Muscle layer of duodenum (tissue), 2 donors: ENCODE data around the gene SNX25.

ENCODE experiments used
- H3K27ac ChIP-seq: one replicate; pipeline ENCODE4 v1.7.0; 2013; ENCODE audit warnings: mild to moderate bottlenecking, low read length
- H3K27me3 ChIP-seq: one replicate; pipeline ENCODE4 v1.7.0; 2013; ENCODE audit warnings: low read depth, mild to moderate bottlenecking, control low read depth, low read length
- H3K36me3 ChIP-seq, 2 donors: one replicate each; pipeline ENCODE4 v1.7.0; 2013; ENCODE audit warnings: low read length in 2 of 2, control low read depth in 1 of 2, mild to moderate bottlenecking in 1 of 2; ENCODE audit not compliant: insufficient read depth in 2 of 2, control insufficient read depth in 1 of 2
- H3K4me1 ChIP-seq, 2 donors: one replicate each; pipeline ENCODE4 v1.7.0; 2013; ENCODE audit warnings: low read length in 2 of 2, mild to moderate bottlenecking in 2 of 2, control low read depth in 1 of 2, moderate library complexity in 1 of 2; ENCODE audit not compliant: insufficient read depth in 2 of 2, control insufficient read depth in 1 of 2
- H3K4me3 ChIP-seq, 2 donors: one replicate each; pipeline ENCODE4 v1.7.0; 2013; ENCODE audit warnings: low read length in 2 of 2, low read depth in 1 of 2, mild to moderate bottlenecking in 1 of 2
- H3K9me3 ChIP-seq, 2 donors: one replicate each; pipeline ENCODE4 v1.7.0; 2013; ENCODE audit warnings: low read length in 2 of 2, control low read depth in 1 of 2, mild to moderate bottlenecking in 1 of 2; ENCODE audit not compliant: control insufficient read depth in 1 of 2
- donor health status: healthy.

SNX25 gene

DNA sequence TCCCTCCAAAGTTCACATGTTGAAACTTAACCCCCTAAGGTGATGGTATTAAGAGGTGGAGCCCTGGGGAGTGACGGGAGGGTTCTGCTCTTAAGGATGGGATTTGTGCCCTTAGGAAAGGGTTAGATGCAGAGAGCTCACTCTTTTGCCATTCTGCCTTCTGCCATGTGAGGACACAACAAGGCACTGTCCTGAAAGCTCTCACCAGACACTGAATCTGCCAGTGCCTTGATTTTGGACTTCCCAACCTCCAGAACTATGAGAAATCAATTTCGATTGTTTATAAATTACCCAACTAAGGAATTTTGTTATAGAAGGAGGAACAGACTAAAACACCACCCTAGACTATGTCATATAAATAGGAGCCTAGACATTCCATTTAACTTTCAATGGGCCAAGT is 174.7 kb downstream of the SNX25 start:
- H3K27ac ChIP-seq = no peak overlapping the region
- H3K4me1 ChIP-seq = no peaks in the 10 kb centered on the region
- peaks cover 0 to 4% of the 10 kb centered on the region in 2 donors for H3K9me3 ChIP-seq
- H3K4me3 ChIP-seq = no peak overlapping the region
- H3K27me3 ChIP-seq = no peaks in the 10 kb centered on the region
- H3K36me3 ChIP-seq = no peaks in the 10 kb centered on the region

GRCh38 chr4:185384930-185385331 is 175.5 kb downstream of the SNX25 start:
- H3K4me3 ChIP-seq = no peak overlapping the region

GRCh38 chr4:185387957-185388356 is 178.6 kb downstream of the SNX25 start:
- Histone ChIP-seq H3K27ac (no peak overlapping the region), H3K9me3 (no peaks in the 10 kb centered on the region), H3K36me3 (no peaks in the 10 kb centered on the region), H3K27me3 (no peaks in the 10 kb centered on the region), H3K4me1 (no peaks in the 10 kb centered on the region), H3K4me3 (no peak overlapping the region)

More at GRCh38 chr4:185384930-185385331, 175.5 kb downstream of the SNX25 start:
- H3K27ac ChIP-seq = no peak overlapping the region
- H3K9me3 ChIP-seq = peaks cover 0 to 4% of the 10 kb centered on the region in 2 donors
- no peaks in the 10 kb centered on the region for H3K36me3 ChIP-seq
- H3K27me3 ChIP-seq = no peaks in the 10 kb centered on the region
- H3K4me1 ChIP-seq = no peaks in the 10 kb centered on the region

DNA sequence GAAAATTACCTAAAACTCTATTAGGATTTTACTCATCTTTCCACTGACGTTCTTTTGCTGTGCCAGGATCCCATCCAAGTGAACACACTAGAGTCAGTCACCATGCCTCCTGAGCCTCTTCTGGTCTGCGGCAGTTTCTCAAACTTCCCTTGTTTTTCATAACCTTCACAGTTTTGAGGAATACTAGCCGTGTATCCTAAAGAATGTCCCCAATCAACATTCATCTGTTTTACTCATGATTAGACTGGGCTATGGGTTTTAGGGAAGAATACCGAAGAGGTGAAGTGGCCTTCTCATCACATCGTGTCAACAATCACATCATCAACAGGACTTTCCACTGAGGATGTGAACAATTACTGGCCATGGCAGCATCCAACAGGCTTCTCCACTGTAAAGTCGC is 181.5 kb downstream of the SNX25 start:
- no peak overlapping the region for H3K27ac ChIP-seq
- no peaks in the 10 kb centered on the region for H3K4me1 ChIP-seq
- H3K27me3 ChIP-seq = no peaks in the 10 kb centered on the region
- no peak overlapping the region for H3K4me3 ChIP-seq
- H3K36me3 ChIP-seq = peaks cover 0 to 2% of the 10 kb centered on the region in 2 donors
- no peaks in the 10 kb centered on the region for H3K9me3 ChIP-seq

- Histone ChIP-seq H3K9me3 (no peaks in the 10 kb centered on the region), H3K36me3 (peaks cover 0 to 5% of the 10 kb centered on the region in 2 donors), H3K27ac (no peak overlapping the region), H3K27me3 (no peaks in the 10 kb centered on the region), H3K4me3 (no peak overlapping the region), H3K4me1 (peaks cover 0 to 7% of the 10 kb centered on the region in 2 donors)
These were observed 182.8 kb downstream of the SNX25 start for GRCh38 chr4:185392156-185392555.

GRCh38 chr4:185394568-185395237 is 185.3 kb downstream of the SNX25 start:
- Histone ChIP-seq H3K27ac (peak overlapping the region; percentile 96), H3K9me3 (no peaks in the 10 kb centered on the region), H3K36me3 (peaks cover 4 to 12% of the 10 kb centered on the region in 2 donors), H3K4me1 (peaks cover 0 to 18% of the 10 kb centered on the region in 2 donors), H3K27me3 (no peaks in the 10 kb centered on the region), H3K4me3 (peak overlapping the region; percentile 84)

GRCh38 chr4:185395238-185395955 is 186.0 kb downstream of the SNX25 start, which contains the start of gene LRP2BP:
Gene LRP2BP, minus strand, starts transcription at chr4:185395924. Its CDS starts 17,738 bp downstream, at chr4:185378186.
- Histone ChIP-seq H3K9me3 (no peaks in the 10 kb centered on the region), H3K27me3 (no peaks in the 10 kb centered on the region), H3K27ac (peak within 1 kb of the TSS; percentile 96), H3K4me3 (peak within 1 kb of the TSS; percentile 84), H3K36me3 (peaks cover 10 to 16% of the 10 kb centered on the region in 2 donors), H3K4me1 (peaks cover 0 to 18% of the 10 kb centered on the region in 2 donors)

- H3K9me3 ChIP-seq = no peaks in the 10 kb centered on the region
- H3K4me1 ChIP-seq = peaks cover 0 to 18% of the 10 kb centered on the region in 2 donors
- peak overlapping the region; percentile 96 for H3K27ac ChIP-seq
- peak overlapping the region; percentile 84 for H3K4me3 ChIP-seq
- peaks cover 10 to 23% of the 10 kb centered on the region in 2 donors for H3K36me3 ChIP-seq
- H3K27me3 ChIP-seq = no peaks in the 10 kb centered on the region
These were observed 186.7 kb downstream of the SNX25 start for GRCh38 chr4:185395956-185396723.

DNA sequence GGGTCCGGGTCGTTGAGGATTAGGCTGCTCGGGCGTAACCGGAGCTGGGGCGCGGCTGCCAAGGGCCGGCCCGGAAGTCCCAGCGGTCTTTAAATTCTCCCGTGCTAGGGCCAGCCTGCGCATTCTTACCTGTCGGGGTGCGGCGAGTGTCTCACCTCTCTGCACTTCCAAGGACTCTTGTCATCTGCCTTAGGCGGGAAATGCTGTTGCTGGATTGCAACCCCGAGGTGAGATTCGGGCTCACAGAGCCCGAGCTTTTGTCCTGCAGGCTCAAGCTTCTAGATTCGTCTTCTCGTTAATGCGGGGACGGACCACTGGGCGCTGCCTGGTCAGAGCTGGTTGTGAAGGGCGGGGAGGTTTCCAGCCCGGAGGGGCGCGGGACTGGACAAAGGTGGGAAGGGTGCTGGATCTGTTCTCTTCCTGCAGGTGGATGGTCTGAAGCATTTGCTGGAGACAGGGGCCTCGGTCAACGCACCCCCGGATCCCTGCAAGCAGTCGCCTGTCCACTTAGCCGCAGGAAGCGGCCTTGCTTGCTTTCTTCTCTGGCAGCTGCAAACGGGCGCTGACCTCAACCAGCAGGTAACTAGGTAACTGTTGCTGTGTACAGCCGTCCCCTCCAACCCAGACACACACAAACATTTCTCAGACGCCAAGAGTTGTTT is 187.5 kb downstream of the SNX25 start, which contains the start of gene ANKRD37:
Gene ANKRD37 (plus strand): TSS at position 118 of the 662 bp plus-strand sequence. CDS start 83 bp downstream, at position 201.
- Histone ChIP-seq H3K4me3 (peak within 1 kb of the TSS; percentile 84), H3K36me3 (peaks cover 16 to 30% of the 10 kb centered on the region in 2 donors), H3K27ac (peak within 1 kb of the TSS; percentile 96), H3K4me1 (peaks cover 0 to 18% of the 10 kb centered on the region in 2 donors), H3K27me3 (no peaks in the 10 kb centered on the region), H3K9me3 (no peaks in the 10 kb centered on the region)

GRCh38 chr4:185398618-185399017 is 189.2 kb downstream of the SNX25 start:
- Histone ChIP-seq H3K4me3 (no peak overlapping the region), H3K36me3 (peaks cover 20 to 43% of the 10 kb centered on the region in 2 donors), H3K4me1 (peaks cover 0 to 18% of the 10 kb centered on the region in 2 donors), H3K27me3 (no peaks in the 10 kb centered on the region), H3K9me3 (no peaks in the 10 kb centered on the region), H3K27ac (peak overlapping the region; percentile 10)
